Stimulated activated CD8-positive, alpha-beta memory T cell treated with anti-CD3 and anti-CD28 coated beads, Interleukin-15, amount 100 ng/mL, for 4 hours (primary cell): ENCODE data around the gene RASA4.
"Not testable (repeated sequence)": the region's sequence is repeated elsewhere in the genome, so short reads cannot be mapped to it uniquely, and the experiment has no call there.

Experiments used
- DNase-seq, 2 donors: peaks; one replicate each; pipeline ENCODE4 v3.0.0-alpha.2; 2020; ENCODE audit warnings: low read depth in 2 of 2

RASA4 gene

GRCh38 chr7:102606848-102607247 is 9.7 kb downstream of the RASA4 start:
- DNase-seq = not testable (repeated sequence)

- DNase-seq = not testable (repeated sequence)
Measured at GRCh38 chr7:102604431-102605145, 12.0 kb downstream of the RASA4 start.

GRCh38 chr7:102602317-102602716 is 14.2 kb downstream of the RASA4 start:
- not testable (repeated sequence) for DNase-seq

- DNase-seq = not testable (repeated sequence)
Measured at GRCh38 chr7:102599699-102600098, 16.9 kb downstream of the RASA4 start.

GRCh38 chr7:102596036-102596435 is 20.5 kb downstream of the RASA4 start:
- DNase-seq = not testable (repeated sequence)

GRCh38 chr7:102593637-102594334 is 22.8 kb downstream of the RASA4 start:
- DNase-seq = not testable (repeated sequence)

GRCh38 chr7:102592477-102593019 is 24.0 kb downstream of the RASA4 start:
- DNase-seq = not testable (repeated sequence)

GRCh38 chr7:102589857-102590256 is 26.7 kb downstream of the RASA4 start:
- not testable (repeated sequence) for DNase-seq

- DNase-seq = not testable (repeated sequence)
Measured at GRCh38 chr7:102583495-102583894, 33.1 kb downstream of the RASA4 start.

GRCh38 chr7:102581722-102582121 is 34.8 kb downstream of the RASA4 start:
- not testable (repeated sequence) for DNase-seq

GRCh38 chr7:102578486-102578885 is 38.1 kb downstream of the RASA4 start:
- not testable (repeated sequence) for DNase-seq

GRCh38 chr7:102577315-102578240 is 39.0 kb downstream of the RASA4 start:
- DNase-seq = not testable (repeated sequence)

- not testable (repeated sequence) for DNase-seq
Measured at GRCh38 chr7:102576363-102576762, 40.2 kb downstream of the RASA4 start.

GRCh38 chr7:102574607-102575006 is 41.9 kb downstream of the RASA4 start:
- DNase-seq = not testable (repeated sequence)

- peak; percentile 94 to 100 for DNase-seq
Measured at GRCh38 chr7:102572261-102573239, 44.0 kb downstream of the RASA4 start, which contains the start of gene POLR2J3. Gene POLR2J3 (minus strand): TSS chr7:102572583. CDS start chr7:102572521, 62 bp downstream.

GRCh38 chr7:102568620-102569019 is 47.9 kb downstream of the RASA4 start:
- not testable (repeated sequence) for DNase-seq

- not testable (repeated sequence) for DNase-seq
Measured at GRCh38 chr7:102550808-102551422, 65.6 kb downstream of the RASA4 start, which contains the start of gene SPDYE2. Gene SPDYE2 (plus strand): TSS chr7:102551226. CDS start chr7:102553256, 2,030 bp downstream.

GRCh38 chr7:102546353-102546752 is 70.2 kb downstream of the RASA4 start:
- DNase-seq = not testable (repeated sequence)

GRCh38 chr7:102545288-102545687 is 71.3 kb downstream of the RASA4 start:
- DNase-seq = not testable (repeated sequence)

GRCh38 chr7:102544372-102544771 is 72.2 kb downstream of the RASA4 start:
- DNase-seq = not testable (repeated sequence)
